HG03575 (cell line): ENCODE results near the gene IL4R.
"Not testable (repeated sequence)": the region's sequence is repeated elsewhere in the genome, so short reads cannot be mapped to it uniquely, and the experiment has no call there.

Experiments
- ATAC-seq: cut with Tn5 transposase; IDR thresholded peaks from one replicate; pipeline ENCODE4 v1.9.1; 2021; ENCODE audit not compliant: unreplicated experiment, insufficient number of reproducible peaks, low FRiP score; ENCODE audit errors: extremely low read depth

The IL4R gene

DNA sequence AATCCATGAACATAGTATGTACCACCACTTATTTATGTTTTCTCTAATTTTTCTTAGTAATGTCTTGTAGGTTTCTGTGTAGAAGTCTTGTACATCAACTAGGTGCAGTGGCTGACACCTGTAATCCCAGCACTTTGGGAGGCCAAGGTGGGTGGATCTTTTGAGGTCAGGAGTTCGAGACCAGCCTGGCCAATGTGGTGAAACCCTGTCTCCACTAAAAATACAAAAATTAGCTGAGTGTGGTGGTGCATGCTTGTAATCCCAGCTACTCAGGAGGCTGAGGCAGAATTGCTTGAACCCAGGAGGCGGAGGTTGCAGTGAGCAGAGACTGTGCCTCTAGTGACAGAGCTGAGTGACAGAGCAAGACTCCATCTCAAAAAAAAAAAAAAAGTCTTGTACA lies 96.2 kb downstream of the IL4R start:
- ATAC-seq: not testable (repeated sequence)

GRCh38 chr16:27410761-27411160 lies 97.0 kb downstream of the IL4R start:
- no peak for ATAC-seq

- no peak for ATAC-seq
Observed at GRCh38 chr16:27413956-27414355, 100.2 kb downstream of the IL4R start.
